A549 (cell line): Measurements from ENCODE around the gene PRDX5.

Experiments used
- CTCF ChIP-seq: fragments of >200 bp; sonication (Bioruptor Twin); formaldehyde crosslinking; IDR thresholded peaks from 3 replicates; pipeline ENCODE4 v1.5.1; 2016
- EP300 ChIP-seq, 2 experiments: fragments of >200 bp; sonication (Bioruptor Twin); formaldehyde crosslinking; IDR thresholded peaks; 2 replicates in 1 of 2; 3 replicates in 1 of 2; pipeline ENCODE4 v1.6.1; 2016 to 2017
- ESRRA ChIP-seq: fragments of 150-350 bp; IDR thresholded peaks from 2 replicates; pipeline ENCODE4 v1.6.1; 2014; ENCODE audit warnings: mild to moderate bottlenecking, low read length, borderline replicate concordance
- JUNB ChIP-seq: fragments of >200 bp; sonication (Bioruptor Twin); formaldehyde crosslinking; IDR thresholded peaks from 2 replicates; pipeline ENCODE4 v1.6.1; 2016
- KDM1A ChIP-seq: fragments of 200-600 bp; sonication (generic); IDR thresholded peaks from 2 replicates; pipeline ENCODE4 v1.6.1; 2016; ENCODE audit warnings: low read depth, mild to moderate bottlenecking
- MAX ChIP-seq: IDR thresholded peaks from 2 replicates; pipeline ENCODE4 v1.6.1; 2012
- MAZ ChIP-seq: fragments of 150-350 bp; IDR thresholded peaks from 2 replicates; pipeline ENCODE4 v1.6.1; 2014; ENCODE audit warnings: antibody characterized with exemption, low read depth, low read length, borderline replicate concordance
- NR3C1 ChIP-seq: fragments of >200 bp; sonication (Bioruptor Twin); formaldehyde crosslinking; IDR thresholded peaks from 3 replicates; pipeline ENCODE4 v1.6.1; 2017
- POLR2A ChIP-seq: IDR thresholded peaks from 2 replicates; pipeline ENCODE4 v1.6.1; 2012; ENCODE audit warnings: mild to moderate bottlenecking, low read length
- RAD21 ChIP-seq, 2 experiments: fragments of >200 bp in 1 of 2; sonication (Bioruptor Twin) in 1 of 2; formaldehyde crosslinking in 1 of 2; IDR thresholded peaks in 1 of 2; conservative IDR thresholded peaks in 1 of 2; 2 replicates in 1 of 2; 3 replicates in 1 of 2; pipeline ENCODE4 v1.6.1; 2012 to 2018; ENCODE audit warnings: inconsistent platforms in 1 of 2
- RNF2 ChIP-seq: fragments of 200-600 bp; sonication (generic); IDR thresholded peaks from 2 replicates; pipeline ENCODE4 v1.6.1; 2016; ENCODE audit warnings: low read depth, mild to moderate bottlenecking, antibody characterized with exemption, moderate library complexity, borderline replicate concordance
- USF2 ChIP-seq: fragments of 450-650 bp; IDR thresholded peaks from 2 replicates; pipeline ENCODE4 v1.6.1; 2014; ENCODE audit warnings: antibody characterized with exemption

- TF ChIP-seq CTCF (no peak), JUNB (no peak), RAD21 (conservative IDR thresholded peaks at IDR 0.05 in 1 of 2, IDR thresholded peaks at IDR 0.05 in 1 of 2) (no peak), KDM1A (no peak), POLR2A (no peak), USF2 (no peak), RNF2 (no peak), MAX (no peak), NR3C1 (no peak), EP300 (IDR thresholded peaks at IDR 0.05) (no peak), ESRRA (no peak), MAZ (no peak)
Observed at GRCh38 chr11:64318766-64319761, 1.1 kb downstream of the PRDX5 start.
